Sciatic nerve (tissue), 2 donors: ENCODE measurements around the gene WBP4. TPM values are rescaled to one million over a fixed set of nuclear protein-coding genes. Genes with fewer than 3 reads are reported as not detected.
A peak's percentile ranks its signal among the peaks of the same experiment; 100 is the strongest.
"Not testable (repeated sequence)": the region's sequence is repeated elsewhere in the genome, so short reads cannot be mapped to it uniquely, and the experiment has no call there.

Experiments
- ATAC-seq: fragments of 200-7000 bp; cut with Tn5 transposase; one replicate; pipeline ENCODE4 v1.9.1; 2020; ENCODE audit warnings: mild to moderate bottlenecking, moderate library complexity
- DNase-seq: peaks from one replicate; pipeline ENCODE4 v3.0.0-alpha.2; 2020; ENCODE audit warnings: low spot score
- intact Hi-C: fragments of 100-400 bp; cut with DNase I; formaldehyde crosslinking; loops from one replicate; pipeline ENCODE4 v1.14.2; 2022
- total RNA-seq: library from RNA; stranded (reverse); fragmentation: NEBNext Ultra II Directional; extraction: Animal tissue kit (Norgen Biotek cat#: 25700); gene quantifications from one replicate; pipeline ENCODE4 v1.2.1, GENCODE V29; 2021
- donor health status: DM: no; HTN: no; CAD: no.
- donor health status: DM: no; HTN: no; CAD: no.

The WBP4 gene
- total RNA-seq, 1 donor from 2014 or later: 17.1 TPM

DNA sequence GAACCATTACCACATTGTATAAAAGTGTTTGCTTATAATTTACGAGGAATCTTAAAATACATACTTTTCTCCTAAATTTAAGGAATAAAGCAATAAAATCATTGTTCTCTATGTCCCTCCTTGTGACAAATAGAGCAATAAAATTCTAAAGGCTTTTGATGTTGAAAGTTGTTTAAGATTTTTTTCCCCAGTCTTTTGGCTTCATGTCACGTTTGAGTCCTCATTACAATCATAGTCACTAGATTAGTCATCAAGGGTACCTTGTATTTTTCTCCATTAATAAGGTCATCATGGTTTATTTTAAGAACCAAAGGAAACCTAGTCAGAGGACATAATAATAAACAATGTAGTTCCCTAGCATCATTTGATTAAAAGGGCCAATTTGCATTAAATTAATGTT, 3.2 kb downstream of the WBP4 start:
- intact Hi-C loops: loop anchor here (10.0 kb wide), 1 partner anchor 290 kb away; the partner anchor contains the start of gene MRPS31
- DNase-seq (no peak), ATAC-seq (no peak)

DNA sequence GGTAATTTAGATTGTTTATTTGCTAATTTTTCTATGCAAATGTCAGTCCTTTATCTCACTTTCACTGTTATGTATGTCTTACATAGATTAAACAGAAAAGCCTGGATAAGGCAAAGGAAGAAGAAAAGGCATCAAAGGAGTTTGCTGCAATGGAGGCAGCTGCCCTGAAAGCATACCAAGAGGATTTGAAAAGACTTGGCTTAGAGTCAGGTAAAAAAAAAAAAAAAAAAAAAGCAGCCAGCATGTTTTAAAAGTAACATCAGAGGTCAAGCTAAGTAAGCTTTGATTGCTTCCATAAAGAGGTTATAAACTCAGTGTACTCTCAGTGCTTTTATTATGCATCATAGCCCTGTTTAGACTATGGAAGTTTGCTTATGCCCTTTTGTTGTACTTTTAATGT, 3.8 kb downstream of the WBP4 start:
- ATAC-seq: no peak
- DNase-seq: no peak
- intact Hi-C loops: loop anchor here (10.0 kb wide), 1 partner anchor 290 kb away; the partner anchor contains the start of gene MRPS31

DNA sequence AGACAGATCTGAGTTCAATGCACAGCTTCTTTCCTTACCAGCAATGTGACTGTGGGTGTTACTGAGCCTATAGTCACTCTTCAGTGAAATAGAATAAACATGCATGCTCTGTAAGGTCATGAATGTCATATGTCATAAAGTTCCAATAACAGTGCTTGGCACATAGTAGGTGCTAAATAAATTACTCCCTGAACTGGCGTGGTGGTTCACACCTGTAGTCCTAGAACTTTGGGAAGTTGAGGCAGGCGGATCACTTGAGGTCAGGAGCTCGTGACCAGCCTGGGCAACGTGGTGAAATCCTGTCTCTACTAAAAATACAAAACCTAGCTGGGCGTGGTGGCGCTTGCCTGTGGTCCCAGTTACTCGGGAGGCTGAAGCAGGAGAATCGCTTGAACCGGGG, 13.2 kb downstream of the WBP4 start:
- intact Hi-C loops: loop anchor here (10.0 kb wide), 1 partner anchor 150 kb away; no protein-coding TSS in a partner anchor
- ATAC-seq (no peak), DNase-seq (no peak)

DNA sequence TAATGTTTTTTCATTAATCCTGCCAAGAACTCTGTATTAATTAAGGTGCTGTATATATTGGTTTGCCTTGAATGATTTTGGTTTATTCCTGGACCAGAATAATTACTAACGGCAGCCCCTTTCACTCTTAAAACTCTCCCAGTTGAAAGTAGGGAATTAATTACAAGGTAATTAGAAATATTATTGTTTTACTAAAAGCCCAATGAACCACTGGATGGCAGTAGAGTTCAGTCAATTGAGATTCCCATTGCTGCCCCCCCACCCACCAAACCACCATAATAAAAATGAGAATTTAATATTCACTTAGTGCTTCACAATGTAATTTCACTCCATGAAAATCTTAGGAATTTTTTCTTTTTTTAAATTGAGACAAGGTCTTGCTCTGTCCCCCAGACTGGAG, 13.7 kb downstream of the WBP4 start:
- peak; percentile 55 for ATAC-seq
- intact Hi-C loops: loop anchor here (10.0 kb wide), 1 partner anchor 150 kb away; no protein-coding TSS in a partner anchor
- no peak for DNase-seq

DNA sequence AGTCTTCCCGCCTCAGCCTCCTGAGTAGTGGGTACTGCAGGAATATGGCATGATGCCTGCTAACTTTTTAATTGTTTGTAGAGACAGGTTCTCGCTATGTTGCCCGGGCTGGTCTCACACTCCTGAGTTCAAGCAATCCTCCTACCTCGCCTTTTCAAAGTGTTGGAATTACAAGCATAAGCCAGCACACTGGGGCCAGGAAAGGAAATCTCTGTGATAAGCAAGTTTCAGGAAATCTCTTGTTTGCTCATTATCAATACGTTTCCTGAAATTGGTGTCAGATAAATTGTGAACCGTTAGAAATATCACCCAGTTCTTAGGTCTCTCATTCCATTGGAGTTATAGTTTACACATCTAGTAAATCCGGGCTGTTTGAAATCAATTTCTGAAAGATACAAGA, 14.2 kb downstream of the WBP4 start:
- intact Hi-C loops: loop anchor here (10.0 kb wide), 1 partner anchor 149 kb away; no protein-coding TSS in a partner anchor
- DNase-seq: no peak
- no peak for ATAC-seq

DNA sequence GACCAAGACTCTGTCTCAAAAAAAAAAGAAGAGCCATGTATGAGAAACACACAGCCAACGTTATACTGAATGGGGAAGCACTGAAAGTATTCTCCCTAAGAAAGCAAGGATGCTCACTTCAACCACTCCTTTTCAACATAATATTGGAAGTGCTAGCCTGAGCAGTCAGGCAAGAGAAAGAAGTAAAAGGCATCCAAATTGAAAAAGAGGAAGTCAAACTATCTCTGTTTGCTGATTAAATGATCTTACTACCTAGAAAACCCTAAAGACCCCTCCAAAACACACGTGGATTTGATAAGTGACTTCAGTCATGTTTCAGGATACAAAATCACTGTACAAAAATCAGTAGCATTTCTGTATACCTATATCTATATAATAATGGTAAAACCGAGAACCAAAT, 16.2 kb downstream of the WBP4 start:
- no peak for DNase-seq
- no peak for ATAC-seq
- intact Hi-C loops: loop anchor here (10.0 kb wide), 1 partner anchor 147 kb away; no protein-coding TSS in a partner anchor

DNA sequence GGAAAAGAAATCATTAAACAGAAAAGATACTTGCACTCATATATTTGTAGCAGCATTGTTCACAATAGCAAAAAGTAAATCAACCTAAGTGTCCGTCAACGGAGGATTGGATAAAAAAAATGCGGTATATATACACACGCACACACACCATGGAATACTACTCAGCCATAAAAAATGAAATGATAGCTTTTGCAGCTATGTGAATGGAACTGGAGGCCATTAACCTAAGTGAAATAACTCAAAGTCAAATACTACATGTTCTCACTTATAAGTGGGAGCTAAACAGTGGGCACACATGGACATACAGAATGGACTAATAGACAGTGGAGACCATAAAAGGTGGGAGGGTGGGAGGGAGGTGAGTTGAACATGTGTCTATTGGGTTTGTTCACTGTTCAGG, 18.4 kb downstream of the WBP4 start:
- intact Hi-C loops: loop anchor here (10.0 kb wide), 1 partner anchor 145 kb away; no protein-coding TSS in a partner anchor
- ATAC-seq (no peak), DNase-seq (no peak)

DNA sequence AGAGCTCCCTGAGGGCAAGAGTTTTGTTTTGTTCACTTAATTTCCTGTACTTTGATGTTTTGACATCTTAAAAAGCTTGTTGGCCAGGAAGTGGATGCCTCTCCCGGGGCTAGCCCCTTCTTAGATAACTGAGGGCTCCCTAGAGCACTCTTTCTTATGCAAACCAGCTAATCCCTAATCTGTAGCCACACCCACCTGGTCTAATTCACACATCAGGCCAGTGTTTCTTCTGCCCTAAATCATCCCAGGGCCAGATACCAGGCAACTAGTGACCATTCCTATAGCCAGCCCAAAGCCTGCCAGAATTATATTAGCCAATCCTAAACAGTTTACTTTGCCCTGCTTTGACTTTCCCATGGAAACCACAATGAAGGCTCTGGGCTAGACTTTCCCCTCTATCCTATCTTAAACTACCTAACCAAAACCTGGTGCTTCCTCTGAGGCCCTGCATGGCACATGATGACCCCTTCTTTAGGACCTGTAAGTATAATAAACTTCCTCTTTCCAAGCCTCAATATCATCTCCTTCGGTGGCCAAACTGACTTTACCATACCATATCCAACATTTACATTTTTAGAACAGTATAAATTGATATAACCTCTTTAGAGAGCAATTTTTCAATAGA, 24.8 kb downstream of the WBP4 start:
- DNase-seq: no peak
- ATAC-seq: no peak
- intact Hi-C loops: no loop called here

DNA sequence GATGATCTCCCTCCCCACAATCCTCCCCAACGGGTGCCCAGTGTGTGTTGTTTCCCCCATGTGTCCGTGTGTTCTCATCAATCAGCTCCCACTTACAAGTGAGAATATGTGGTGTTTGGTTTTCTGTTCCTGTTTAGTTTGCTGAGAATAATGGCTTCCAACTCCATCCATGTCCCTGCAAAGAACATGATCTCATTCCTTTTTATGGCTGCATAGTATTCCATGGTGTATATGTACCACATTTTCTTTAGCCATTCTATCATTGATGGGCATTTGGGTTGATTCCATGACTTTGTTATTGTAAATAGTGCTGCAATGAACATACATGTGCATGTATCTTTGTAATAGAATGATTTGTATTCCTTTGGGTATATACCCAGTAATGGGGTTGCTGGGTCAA, 34.4 kb downstream of the WBP4 start:
- intact Hi-C loops, ATAC-seq, DNase-seq: not testable (repeated sequence)

DNA sequence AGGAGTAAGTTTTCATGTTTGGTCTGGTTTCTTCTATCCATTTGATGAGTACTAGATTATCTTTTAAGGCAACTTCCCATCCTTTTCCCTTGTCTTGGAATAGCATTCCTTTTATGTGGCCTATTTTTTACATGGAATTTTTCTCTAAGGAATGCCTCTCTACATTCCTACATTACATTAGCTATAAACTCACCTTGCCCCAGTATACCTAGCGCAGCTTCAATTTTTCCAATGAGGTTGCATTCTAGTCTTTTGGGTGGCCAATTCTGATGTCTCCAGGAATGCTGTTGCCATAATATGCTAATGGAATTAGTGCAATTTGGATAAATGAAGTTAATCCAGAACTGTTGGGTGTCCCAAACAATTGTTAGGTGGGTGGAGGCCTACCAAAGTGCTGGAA, 37.5 kb downstream of the WBP4 start:
- ATAC-seq (no peak), DNase-seq (no peak)
- intact Hi-C loops: no loop called here

DNA sequence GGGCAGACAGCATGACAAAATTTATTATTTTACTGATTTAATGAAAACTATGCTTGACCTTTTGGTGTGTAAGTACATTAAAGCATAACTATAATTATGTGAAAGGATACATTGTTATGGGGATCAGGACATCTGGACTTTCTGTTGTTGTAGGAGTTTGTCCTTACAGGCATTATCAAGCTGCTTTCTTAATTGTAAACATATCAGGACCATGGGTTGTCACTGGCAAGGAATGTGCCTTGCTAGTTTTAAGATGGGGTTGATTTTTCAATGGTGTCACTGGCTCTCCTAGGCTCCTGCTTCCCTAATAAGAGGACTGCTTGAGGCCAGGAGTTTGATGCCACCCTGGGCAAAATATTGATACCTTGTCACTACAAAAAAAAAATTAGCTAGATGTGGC, 38.7 kb downstream of the WBP4 start:
- intact Hi-C loops: no loop called here
- ATAC-seq (no peak), DNase-seq (no peak)

DNA sequence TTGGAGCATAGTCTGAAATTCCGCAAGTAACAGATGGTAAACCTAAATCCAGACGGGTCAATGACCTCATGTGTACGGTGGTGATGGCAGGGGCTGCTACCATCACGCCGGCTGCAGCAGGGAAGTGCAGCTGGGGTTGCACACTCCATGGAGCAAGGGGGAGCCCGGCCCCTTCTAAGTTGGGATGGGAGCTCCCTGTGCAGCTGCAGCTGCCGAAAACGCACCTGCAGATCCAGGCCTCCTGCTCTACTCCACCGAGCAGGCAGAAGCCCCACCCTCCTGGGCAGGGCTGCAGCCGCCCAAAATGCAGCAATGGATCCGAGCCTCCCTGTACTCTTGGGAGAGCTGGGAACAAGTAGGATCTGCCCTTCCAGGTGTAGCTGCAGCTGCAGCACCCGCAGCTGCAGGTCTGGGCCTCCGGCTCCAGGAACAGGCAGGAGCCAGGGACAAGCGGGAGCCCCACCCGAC, 45.8 kb downstream of the WBP4 start:
- intact Hi-C loops: no loop called here
- DNase-seq (no peak), ATAC-seq (no peak)

DNA sequence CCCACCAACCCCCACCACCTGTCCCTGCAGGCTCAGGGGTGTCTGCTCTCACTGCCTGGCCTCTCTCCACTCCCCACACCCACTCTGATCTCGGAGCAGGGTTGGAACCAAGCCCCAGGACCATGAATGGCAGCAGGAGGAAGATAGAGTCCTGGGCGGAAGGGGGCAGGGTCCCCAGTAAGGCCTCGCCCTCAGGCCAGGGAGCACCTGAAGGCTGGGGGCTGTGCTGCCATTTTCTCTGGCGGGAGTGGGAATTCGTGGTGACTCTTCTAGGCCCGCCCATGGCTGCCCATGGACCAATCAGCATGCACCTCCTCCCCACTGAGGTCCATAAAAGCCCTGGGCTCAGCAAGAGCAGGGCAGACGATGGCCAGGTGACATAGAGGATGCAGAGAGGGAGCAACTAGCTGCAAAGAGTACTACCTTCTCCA, 46.3 kb downstream of the WBP4 start:
- ATAC-seq (no peak), DNase-seq (no peak)
- intact Hi-C loops: no loop called here

DNA sequence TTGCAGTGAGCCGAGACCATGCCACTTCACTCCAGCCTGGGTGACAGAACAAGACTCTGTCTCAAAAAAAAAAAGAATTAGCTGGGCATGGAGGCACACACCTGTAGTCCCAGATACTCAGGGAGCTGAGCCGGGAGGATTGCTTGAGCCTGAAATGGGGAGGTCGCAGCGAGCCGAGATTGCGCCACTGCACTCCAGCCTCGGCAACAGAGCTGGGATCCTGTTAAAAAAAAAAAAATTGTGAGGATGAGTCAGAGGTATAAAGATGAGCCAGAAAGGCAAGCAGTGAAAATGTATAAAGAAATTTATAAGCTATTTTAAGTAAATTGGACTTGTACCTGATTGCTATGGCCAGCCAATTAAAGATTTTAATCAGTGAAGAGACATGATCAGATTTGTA, 50.1 kb downstream of the WBP4 start:
- ATAC-seq (no peak), DNase-seq (no peak)
- intact Hi-C loops: no loop called here

DNA sequence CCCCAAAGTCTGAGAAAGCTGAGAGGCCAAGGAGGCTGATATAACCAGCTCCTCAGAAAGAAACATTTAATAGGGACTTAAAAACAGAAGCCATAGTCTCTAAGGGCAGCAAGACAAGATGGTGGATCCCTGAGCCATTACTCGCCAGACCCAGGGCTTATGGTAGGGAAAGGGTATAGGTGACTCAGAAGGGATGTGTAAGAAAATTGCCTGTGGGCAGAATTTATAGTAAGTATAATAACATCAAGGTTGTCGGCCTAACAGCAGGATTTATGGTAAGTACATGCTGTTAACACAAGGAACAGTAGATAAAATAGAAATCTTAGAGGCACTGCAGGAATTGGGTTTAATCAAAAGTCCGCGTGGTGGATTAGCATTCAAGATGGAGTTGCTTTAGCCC, 56.6 kb downstream of the WBP4 start:
- no peak for DNase-seq
- intact Hi-C loops: no loop called here
- no peak for ATAC-seq

DNA sequence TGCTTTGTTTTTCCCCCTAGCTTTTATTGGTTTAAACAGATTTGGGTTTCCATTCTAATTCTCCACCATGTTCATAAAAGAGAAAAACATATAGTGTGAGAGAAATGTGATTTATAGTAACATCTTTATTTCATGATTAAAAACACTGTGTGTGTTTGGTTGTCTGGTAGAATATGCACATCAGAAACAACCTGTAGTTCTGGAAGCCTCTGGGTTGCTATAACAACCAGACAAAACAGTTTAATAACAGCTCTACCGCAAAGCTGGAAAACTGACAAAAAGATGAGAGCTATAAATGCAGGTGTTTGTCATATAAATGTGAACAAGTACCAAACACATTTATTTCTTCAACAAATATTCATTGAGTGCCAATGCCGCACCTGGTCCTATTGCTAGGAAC, 61.5 kb downstream of the WBP4 start:
- ATAC-seq (no peak), DNase-seq (no peak)
- intact Hi-C loops: no loop called here

DNA sequence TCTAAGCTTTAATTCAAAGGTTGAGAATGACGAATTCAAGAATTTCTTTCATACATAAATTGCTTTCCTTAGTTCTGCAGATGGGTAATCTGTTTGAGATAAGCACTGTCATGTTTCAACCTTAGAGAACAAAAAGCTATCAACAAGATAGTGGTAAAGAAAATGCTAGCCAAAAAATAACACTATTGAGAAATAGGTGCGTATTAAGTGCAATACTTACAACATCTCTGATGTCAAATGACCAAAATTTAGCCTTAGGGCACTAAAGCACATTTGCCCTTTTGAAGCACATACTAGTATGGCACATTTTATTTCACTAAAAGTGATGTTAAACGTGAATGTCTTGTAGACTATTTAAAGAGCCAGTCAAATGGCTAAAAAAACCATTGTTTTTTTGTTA, 66.4 kb downstream of the WBP4 start:
- DNase-seq (no peak), ATAC-seq (no peak)
- intact Hi-C loops: no loop called here

DNA sequence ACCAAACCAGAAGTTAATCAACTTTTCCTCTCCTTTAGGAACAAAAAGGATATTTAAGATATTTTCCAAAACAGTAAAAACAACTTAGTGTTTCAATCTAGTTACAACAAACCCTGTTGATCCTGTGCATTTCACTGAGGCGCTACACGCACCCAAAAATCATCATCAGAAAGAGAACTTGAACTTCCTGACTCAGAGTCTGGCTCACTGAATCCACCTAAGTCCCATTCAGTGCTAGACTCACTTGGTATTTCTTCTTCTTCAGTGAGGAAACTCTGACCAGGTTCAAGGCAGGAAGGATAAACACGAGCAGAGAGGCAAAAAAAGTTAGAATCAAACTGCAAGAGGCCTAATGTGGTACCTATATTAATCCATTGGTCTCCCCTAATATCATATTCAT, 69.0 kb downstream of the WBP4 start:
- ATAC-seq (no peak), DNase-seq (no peak)
- intact Hi-C loops: loop anchor here (10.0 kb wide), 1 partner anchor 74 kb away; no protein-coding TSS in a partner anchor

DNA sequence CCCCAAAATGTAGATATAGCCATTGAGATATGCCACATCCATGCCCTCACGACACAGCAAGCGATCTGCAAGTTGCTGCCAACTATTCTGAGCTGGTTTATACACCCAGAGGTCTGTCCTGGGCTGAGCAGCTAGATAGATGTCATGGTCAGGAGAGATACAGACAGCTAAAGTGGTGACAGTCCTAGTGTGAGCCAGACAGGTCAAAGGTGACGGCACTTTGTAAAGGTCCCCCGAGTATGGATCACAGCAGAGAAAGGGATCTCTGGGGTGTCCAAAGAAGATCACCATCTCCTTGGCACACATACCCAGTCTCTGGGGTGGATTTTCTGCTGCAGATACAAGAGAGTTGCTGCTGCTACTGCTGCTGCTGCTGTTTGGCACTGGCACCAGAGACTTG, 69.9 kb downstream of the WBP4 start:
- DNase-seq, ATAC-seq: not testable (repeated sequence)
- intact Hi-C loops: loop anchor here (10.0 kb wide), 1 partner anchor 74 kb away; no protein-coding TSS in a partner anchor

DNA sequence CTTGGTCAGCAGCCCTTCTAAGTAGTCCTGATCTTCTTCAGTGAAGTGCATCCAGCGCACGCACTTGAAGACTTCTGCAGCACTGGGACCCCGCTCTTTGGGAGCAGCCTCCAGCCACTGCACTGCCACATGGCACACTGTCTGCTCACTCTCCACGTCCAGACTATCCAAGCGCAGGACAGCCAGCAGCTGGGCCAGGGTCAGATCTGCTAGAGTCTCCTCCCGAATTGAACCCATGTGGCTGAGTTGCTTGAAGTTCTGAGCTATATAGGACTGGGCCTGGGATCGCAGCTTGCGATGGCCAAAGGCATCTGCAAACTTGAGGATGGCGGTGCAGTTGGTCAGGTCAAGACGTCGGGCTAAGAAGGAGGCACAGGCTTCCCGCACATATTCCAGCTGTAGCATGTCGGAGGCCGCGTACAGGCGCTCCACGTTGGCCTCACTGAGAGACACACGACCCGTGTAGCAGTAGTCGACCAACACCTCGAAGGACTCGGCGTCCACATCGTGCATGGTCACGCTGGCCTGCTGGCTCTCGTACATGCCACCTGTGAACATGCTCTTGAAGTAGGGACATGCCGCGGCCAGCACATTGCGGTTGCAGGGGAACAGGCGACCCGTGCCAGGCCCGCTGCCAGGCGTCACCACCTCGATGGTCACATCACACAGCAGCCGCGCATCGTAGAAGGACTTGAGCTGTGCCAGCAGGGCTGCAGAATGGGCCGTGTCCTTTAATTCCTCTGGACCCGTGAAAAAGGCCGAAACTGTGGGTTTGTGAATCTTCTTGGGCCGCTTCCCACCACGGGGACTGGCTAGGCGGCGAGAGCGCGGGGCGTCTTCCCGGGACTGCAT, 70.6 kb downstream of the WBP4 start:
- not testable (repeated sequence) for DNase-seq
- intact Hi-C loops: loop anchor here (10.0 kb wide), 1 partner anchor 73 kb away; no protein-coding TSS in a partner anchor
- peak; percentile 42 for ATAC-seq
